GM12878 (cell line): ENCODE measurements around the gene TBATA. TPM values are rescaled to one million over a fixed set of nuclear protein-coding genes. Genes with fewer than 3 reads are reported as not detected.

ENCODE experiments used
- ATAC-seq: fragments of 200-7000 bp; cut with Tn5 transposase; 3 replicates; pipeline ENCODE4 v1.9.1; 2020; ENCODE audit warnings: mild to moderate bottlenecking, moderate library complexity
- BruUV-seq: library from RNA; stranded (reverse); fragments of 400-500 nt; replicated peaks from 2 replicates; lab custom pipeline; 2021; lab: Mats Ljungman, UMichigan
- CTCF ChIA-PET: fragments of 300-600 bp; sonication (Branson Sonifier 250); formaldehyde crosslinking; extraction: SDS; loops from one replicate; lab custom pipeline; 2021; ENCODE audit warnings: inconsistent platforms; lab: Yijun Ruan, JAX
- POLR2A ChIA-PET: fragments of 350-600 bp; formaldehyde crosslinking; extraction: SDS; loops from one replicate; lab custom pipeline; 2021; ENCODE audit warnings: inconsistent platforms; lab: Charles Lee
- RAD21 ChIA-PET: fragments of 300-600 bp; sonication (Branson Sonifier 250); formaldehyde crosslinking; loops from one replicate; lab custom pipeline; 2023; ENCODE audit warnings: antibody characterized with exemption; ENCODE audit not compliant: unreplicated experiment; lab: Charles Lee
- SMC1A ChIA-PET: fragments of 300-600 bp; sonication (Branson Sonifier 250); formaldehyde crosslinking; loops from one replicate; lab custom pipeline; 2023; ENCODE audit not compliant: unreplicated experiment, uncharacterized antibody; lab: Charles Lee
- DNase-seq: peaks from one replicate; pipeline ENCODE4 v3.0.0-alpha.2; 2011; ENCODE audit warnings: low read depth, low spot score
- FAIRE-seq: peaks from 3 replicates; lab custom pipeline; 2011; peaks lifted over from hg19 to GRCh38; lab: Jason Lieb, UNC
- H2AFZ ChIP-seq: 2 replicates; pipeline ENCODE4 v1.6.0; 2011; ENCODE audit warnings: low read depth, low read length, control low read depth; ENCODE audit not compliant: control insufficient read depth
- H3K27ac ChIP-seq: 2 replicates; pipeline ENCODE4 v1.5.1; 2011; ENCODE audit warnings: control low read depth; ENCODE audit not compliant: control insufficient read depth, insufficient read depth
- H3K27me3 ChIP-seq, 2 experiments: replicated peaks in 1 of 2; 2 replicates each; pipeline versions ENCODE4 v1.6.0 to v1.6.1; 2011; ENCODE audit warnings: low read length in 1 of 2; ENCODE audit not compliant: control insufficient read depth in 2 of 2, insufficient read depth in 2 of 2
- H3K36me3 ChIP-seq, 2 experiments: 2 replicates each; pipeline ENCODE4 v1.5.1; 2011; ENCODE audit warnings: low read length in 1 of 2; ENCODE audit not compliant: control insufficient read depth in 2 of 2, insufficient read depth in 2 of 2
- H3K4me1 ChIP-seq: 2 replicates; pipeline ENCODE4 v1.6.1; 2011; ENCODE audit warnings: mild to moderate bottlenecking, low read length, moderate library complexity, mixed read lengths; ENCODE audit not compliant: control insufficient read depth, insufficient read depth
- H3K4me2 ChIP-seq: 2 replicates; pipeline ENCODE4 v1.6.0; 2011; ENCODE audit warnings: control low read depth; ENCODE audit not compliant: control insufficient read depth, insufficient read depth
- H3K4me3 ChIP-seq: fragments of 200-600 bp; sonication (generic); 2 replicates; pipeline ENCODE4 v1.5.1; 2016
- H3K79me2 ChIP-seq: 2 replicates; pipeline ENCODE4 v1.6.0; 2011; ENCODE audit warnings: low read length; ENCODE audit not compliant: control insufficient read depth, insufficient read depth
- H3K9ac ChIP-seq: 2 replicates; pipeline ENCODE4 v1.8.0; 2011; ENCODE audit warnings: low read length, control low read depth, mixed read lengths; ENCODE audit not compliant: control insufficient read depth, insufficient read depth
- H3K9me3 ChIP-seq: replicated peaks from 3 replicates; pipeline ENCODE4 v1.5.1; 2011; ENCODE audit warnings: mild to moderate bottlenecking, low read length; ENCODE audit not compliant: control insufficient read depth, insufficient read depth
- H4K20me1 ChIP-seq: 2 replicates; pipeline ENCODE4 v1.6.0; 2011; ENCODE audit not compliant: control insufficient read depth, insufficient read depth
- E4F1 ChIP-seq: fragments of 450-650 bp; IDR thresholded peaks from 2 replicates; pipeline ENCODE4 v1.6.1; 2018; ENCODE audit warnings: borderline replicate concordance, mild to moderate bottlenecking; ENCODE audit not compliant: partially characterized antibody
- FOS ChIP-seq: IDR thresholded peaks from 3 replicates; pipeline ENCODE4 v1.6.1; 2011; ENCODE audit warnings: borderline replicate concordance; ENCODE audit not compliant: insufficient read length; ENCODE audit errors: extremely low read depth
- HDAC2 ChIP-seq: fragments of 200-600 bp; sonication (generic); IDR thresholded peaks from 2 replicates; pipeline ENCODE4 v1.6.1; 2017
- KDM1A ChIP-seq: fragments of 200-600 bp; sonication (generic); IDR thresholded peaks from 2 replicates; pipeline ENCODE4 v1.6.1; 2016; ENCODE audit warnings: borderline replicate concordance
- RCOR1 ChIP-seq: conservative IDR thresholded peaks from 2 replicates; pipeline ENCODE4 v1.6.1; 2012; ENCODE audit warnings: low read depth, low read length, improper control_type of control experiment
- SRF ChIP-seq, 2 experiments: IDR thresholded peaks; 2 replicates each; pipeline ENCODE4 v1.6.1; 2011; ENCODE audit warnings: low read depth in 2 of 2, low read length in 2 of 2, mild to moderate bottlenecking in 1 of 2, moderate library complexity in 1 of 2
- ZNF24 ChIP-seq: fragments of 450-650 bp; IDR thresholded peaks from 2 replicates; pipeline ENCODE4 v1.6.1; 2017; ENCODE audit warnings: antibody characterized with exemption, mild to moderate bottlenecking
- WGBS: methylation state at CpG from one replicate; pipeline ENCODE4 v1.1.6; 2016; ENCODE audit warnings: low lambda C conversion rate; ENCODE audit not compliant: insufficient replicate concordance, insufficient coverage; ENCODE audit errors: missing lambda C conversion rate; 5-methylcytosine and 5-hydroxymethylcytosine counted together
- in situ Hi-C: fragments of 300-500 bp; cut with MboI; formaldehyde crosslinking; loops from 9 replicates; pipeline ENCODE4 v1.14.3; 2018; ENCODE audit warnings: mixed read lengths
- intact Hi-C: fragments of 100-400 bp; cut with micrococcal nuclease; formaldehyde crosslinking; loops from one replicate; pipeline ENCODE4 v1.14.2; 2022; ENCODE audit not compliant: unreplicated experiment
- polyA plus RNA-seq, 11 experiments: library from polyadenylated mRNA; depleted of rRNA in 4 of 11; unstranded in 6 of 11; stranded (reverse) in 5 of 11; fragments of >200 nt; fragmentation: Nextera tagmentation in 4 of 11; fragmentation: Illumina TruSeq in 1 of 11; extraction: Ambion mirVana in 4 of 11; extraction: Trizol in 1 of 11; gene quantifications; 1 replicate in 1 of 11; 2 replicates in 10 of 11; pipeline versions ENCODE4 v1.2.1 to v1.2.3, GENCODE V29; 2011 to 2016; ENCODE audit warnings: inconsistent platforms in 2 of 11, missing spikeins in 2 of 11, low read depth in 1 of 11
- total RNA-seq, 4 experiments: library from RNA; depleted of rRNA in 3 of 4; stranded (reverse); fragments of >200 nt in 3 of 4; fragmentation: Illumina TruSeq in 1 of 4; extraction: Trizol in 1 of 4; gene quantifications; 2 replicates each; pipeline versions ENCODE4 v1.2.1 to v1.2.3, GENCODE V29; 2013 to 2021
- TF ChIP-seq, protein P1 (sequence below): IDR thresholded peaks from 2 replicates; pipeline ENCODE4 v1.6.1; 2011; ENCODE audit warnings: low read depth, low read length, improper control_type of control experiment, borderline replicate concordance

TBATA gene
- total and polyA plus RNA-seq, 10 of the 15 experiments (the other 5 are each of a cell fraction or from before 2014, with no cell fraction given), result not detected

DNA sequence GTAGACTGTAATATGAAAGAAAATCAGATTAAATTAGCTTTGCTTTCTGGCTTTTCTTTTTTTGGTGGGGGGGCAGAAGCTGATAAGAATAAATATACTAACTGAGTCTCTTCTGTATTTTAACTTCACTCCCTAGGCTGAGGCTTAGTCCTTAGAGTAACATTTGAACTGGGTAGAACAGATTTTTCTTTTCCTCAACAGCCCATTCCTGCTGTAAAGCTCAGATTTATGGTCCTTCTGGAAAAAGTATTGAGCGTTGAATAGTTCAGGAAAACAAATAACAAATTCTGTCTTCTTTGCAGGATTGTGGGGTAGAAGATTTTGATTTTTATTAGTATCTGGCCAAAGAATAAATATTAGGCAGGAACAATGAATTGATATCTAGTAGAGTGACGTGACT is 48.4 kb upstream of the TBATA start:
- no peaks in the 10 kb centered on the region for H3K36me3 ChIP-seq
- CTCF ChIA-PET, result no interaction called here

More for the DNA sequence above, 48.4 kb upstream of the TBATA start:
- Histone ChIP-seq H3K9ac (no peak overlapping the region), H2AFZ (no peak overlapping the region), H3K27ac (no peak overlapping the region), H3K4me2 (no peak overlapping the region), H3K4me1 (no peaks in the 10 kb centered on the region), H4K20me1 (no peaks in the 10 kb centered on the region), H3K27me3 (no peaks in the 10 kb centered on the region), H3K9me3 (peaks cover 3% of the 10 kb centered on the region; the same call in 1 of the 3 replicates)
- SMC1A ChIA-PET, result interaction anchor here (1.6 to 1.8 kb wide), 2 partner anchors 11 to 16 kb away, joined by 5 read pairs; no protein-coding TSS in a partner anchor
- ATAC-seq (no peak), FAIRE-seq (no peak)
- RAD21 ChIA-PET, result no interaction called here
- POLR2A ChIA-PET, result interaction anchor here (0.6 kb wide), 1 partner anchor 31 kb away, joined by 3 read pairs; no protein-coding TSS in a partner anchor
- 95% methylated on average over 2 of the region's 2 CpGs for WGBS
- BruUV-seq, result no TSS peak
- TF ChIP-seq E4F1 (no peak), ZNF24 (no peak), RCOR1 (no peak), KDM1A (no peak), HDAC2 (no peak), FOS (no peak), SRF (IDR thresholded peaks at IDR 0.05; ENCODE audit: low read depth in 2 of 2, low read length in 2 of 2) (no peak)
- TF ChIP-seq, protein P1, sequence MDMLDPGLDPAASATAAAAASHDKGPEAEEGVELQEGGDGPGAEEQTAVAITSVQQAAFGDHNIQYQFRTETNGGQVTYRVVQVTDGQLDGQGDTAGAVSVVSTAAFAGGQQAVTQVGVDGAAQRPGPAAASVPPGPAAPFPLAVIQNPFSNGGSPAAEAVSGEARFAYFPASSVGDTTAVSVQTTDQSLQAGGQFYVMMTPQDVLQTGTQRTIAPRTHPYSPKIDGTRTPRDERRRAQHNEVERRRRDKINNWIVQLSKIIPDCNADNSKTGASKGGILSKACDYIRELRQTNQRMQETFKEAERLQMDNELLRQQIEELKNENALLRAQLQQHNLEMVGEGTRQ, result no peak
- TF ChIP-seq, all 136 proteins: peak for 0
- DNase-seq, result no peak
- H3K79me2 ChIP-seq, result no peaks in the 10 kb centered on the region
- no peak overlapping the region for H3K4me3 ChIP-seq
- in situ Hi-C loops (no loop called here), intact Hi-C loops (no loop called here)
